Nephron progenitor cell (in vitro differentiated cells): ENCODE data around the gene ALOX5AP.

ENCODE experiments used
- DNase-seq: peaks from one replicate; pipeline ENCODE4 v3.0.0; 2021
- H3K27ac Mint-ChIP-seq: 2 replicates; pipeline ENCODE4 v1.8.0; 2021; ENCODE audit warnings: mild to moderate bottlenecking, moderate library complexity, mixed read lengths
- H3K27me3 Mint-ChIP-seq: 2 replicates; pipeline ENCODE4 v1.8.0; 2021; ENCODE audit warnings: mild to moderate bottlenecking, low read depth, mixed read lengths; ENCODE audit not compliant: poor library complexity
- H3K36me3 Mint-ChIP-seq: 2 replicates; pipeline ENCODE4 v1.8.0; 2021; ENCODE audit warnings: low read depth, mixed read lengths
- H3K4me1 Mint-ChIP-seq: 2 replicates; pipeline ENCODE4 v1.8.0; 2021; ENCODE audit warnings: mixed read lengths
- H3K4me3 Mint-ChIP-seq: 2 replicates; pipeline ENCODE4 v1.8.0; 2021; ENCODE audit warnings: mild to moderate bottlenecking, moderate library complexity, mixed read lengths
- H3K9me3 Mint-ChIP-seq: 2 replicates; pipeline ENCODE4 v1.8.0; 2021; ENCODE audit warnings: mild to moderate bottlenecking, moderate library complexity, mixed read lengths
- CTCF ChIP-seq: fragments of 200-600 bp; sonication (generic); IDR thresholded peaks from 2 replicates; pipeline ENCODE4 v1.5.0; 2021; ENCODE audit warnings: antibody characterized with exemption

ALOX5AP gene

GRCh38 chr13:30800107-30800506 lies 64.8 kb downstream of the ALOX5AP start:
- Mint-ChIP-seq H3K4me3 (no peak overlapping the region), H3K27ac (peak overlapping the region; percentile 88), H3K4me1 (peaks cover 59% of the 10 kb centered on the region), H3K9me3 (no peaks in the 10 kb centered on the region), H3K36me3 (no peaks in the 10 kb centered on the region), H3K27me3 (peaks cover 10% of the 10 kb centered on the region)
- TF ChIP-seq CTCF: no peak
- DNase-seq: no peak

- no peak overlapping the region for H3K27ac Mint-ChIP-seq
- no peak for TF ChIP-seq CTCF
- no peaks in the 10 kb centered on the region for H3K36me3 Mint-ChIP-seq
- DNase-seq: no peak
- peaks cover 46% of the 10 kb centered on the region for H3K4me1 Mint-ChIP-seq
- H3K9me3 Mint-ChIP-seq: no peaks in the 10 kb centered on the region
- no peak overlapping the region for H3K4me3 Mint-ChIP-seq
- H3K27me3 Mint-ChIP-seq: peaks cover 2% of the 10 kb centered on the region
These were observed 67.2 kb downstream of the ALOX5AP start for GRCh38 chr13:30802501-30802900.

GRCh38 chr13:30802953-30803478 lies 67.7 kb downstream of the ALOX5AP start:
- peak; percentile 91 for TF ChIP-seq CTCF
- Mint-ChIP-seq H3K9me3 (no peaks in the 10 kb centered on the region), H3K4me3 (peak overlapping the region; percentile 30), H3K36me3 (no peaks in the 10 kb centered on the region), H3K27ac (no peak overlapping the region), H3K4me1 (peaks cover 46% of the 10 kb centered on the region), H3K27me3 (peaks cover 2% of the 10 kb centered on the region)
- peak; percentile 84 for DNase-seq

GRCh38 chr13:30803749-30804148 lies 68.4 kb downstream of the ALOX5AP start:
- TF ChIP-seq CTCF: no peak
- no peak overlapping the region for H3K4me3 Mint-ChIP-seq
- H3K27ac Mint-ChIP-seq: no peak overlapping the region
- H3K27me3 Mint-ChIP-seq: peaks cover 2% of the 10 kb centered on the region
- H3K36me3 Mint-ChIP-seq: no peaks in the 10 kb centered on the region
- no peak for DNase-seq
- H3K9me3 Mint-ChIP-seq: no peaks in the 10 kb centered on the region
- peaks cover 43% of the 10 kb centered on the region for H3K4me1 Mint-ChIP-seq

- H3K4me1 Mint-ChIP-seq: peaks cover 36% of the 10 kb centered on the region
- no peak for TF ChIP-seq CTCF
- H3K9me3 Mint-ChIP-seq: no peaks in the 10 kb centered on the region
- no peak overlapping the region for H3K27ac Mint-ChIP-seq
- H3K36me3 Mint-ChIP-seq: no peaks in the 10 kb centered on the region
- H3K27me3 Mint-ChIP-seq: peaks cover 2% of the 10 kb centered on the region
- H3K4me3 Mint-ChIP-seq: no peak overlapping the region
- DNase-seq: no peak
These were observed 69.1 kb downstream of the ALOX5AP start for GRCh38 chr13:30804474-30804873.

GRCh38 chr13:30805132-30805537 lies 69.8 kb downstream of the ALOX5AP start:
- no peaks in the 10 kb centered on the region for H3K36me3 Mint-ChIP-seq
- no peaks in the 10 kb centered on the region for H3K9me3 Mint-ChIP-seq
- peaks cover 30% of the 10 kb centered on the region for H3K4me1 Mint-ChIP-seq
- no peak overlapping the region for H3K4me3 Mint-ChIP-seq
- no peak overlapping the region for H3K27ac Mint-ChIP-seq
- TF ChIP-seq CTCF: no peak
- H3K27me3 Mint-ChIP-seq: peaks cover 2% of the 10 kb centered on the region
- DNase-seq: no peak
